H9 (cell line): Measurements from ENCODE around the gene FANCC. TPM values are rescaled to one million over a fixed set of nuclear protein-coding genes. Genes with fewer than 3 reads are reported as not detected.

Experiments used
- DNase-seq: peaks from one replicate; pipeline ENCODE4 v3.0.0-alpha.2; 2017
- H2AFZ ChIP-seq: one replicate; pipeline ENCODE4 v1.6.1; 2013; ENCODE audit warnings: mild to moderate bottlenecking, low read length, control low read depth, moderate library complexity
- H2AK5ac ChIP-seq: 2 replicates; pipeline ENCODE4 v1.6.1; 2013; ENCODE audit warnings: low read length, control low read depth, mixed read lengths; ENCODE audit not compliant: insufficient read length
- H2BK120ac ChIP-seq: one replicate; pipeline ENCODE4 v1.6.1; 2013; ENCODE audit warnings: low read depth, mild to moderate bottlenecking, low read length, control low read depth, inconsistent platforms; ENCODE audit not compliant: poor library complexity, severe bottlenecking
- H2BK12ac ChIP-seq: 2 replicates; pipeline ENCODE4 v1.6.1; 2013; ENCODE audit warnings: low read length, control low read depth, mixed read lengths, low read depth; ENCODE audit not compliant: insufficient read length
- H2BK15ac ChIP-seq: 2 replicates; pipeline ENCODE4 v1.6.1; 2013; ENCODE audit warnings: low read depth, low read length, control low read depth
- H2BK20ac ChIP-seq: one replicate; pipeline ENCODE4 v1.6.1; 2013; ENCODE audit warnings: low read depth, mild to moderate bottlenecking, low read length, control low read depth, inconsistent platforms; ENCODE audit not compliant: poor library complexity, severe bottlenecking
- H2BK5ac ChIP-seq: 2 replicates; pipeline ENCODE4 v1.6.1; 2013; ENCODE audit warnings: low read length, control low read depth, mixed read lengths; ENCODE audit not compliant: insufficient read length
- H3K14ac ChIP-seq: 2 replicates; pipeline ENCODE4 v1.6.1; 2013; ENCODE audit warnings: low read length, control low read depth; ENCODE audit not compliant: insufficient read depth
- H3K18ac ChIP-seq: 2 replicates; pipeline ENCODE4 v1.6.1; 2013; ENCODE audit warnings: low read depth, mild to moderate bottlenecking, mixed read lengths, low read length, control low read depth; ENCODE audit not compliant: insufficient read length
- H3K23ac ChIP-seq: 2 replicates; pipeline ENCODE4 v1.6.1; 2013; ENCODE audit warnings: low read length, control low read depth, mixed read lengths, low read depth; ENCODE audit not compliant: insufficient read length
- H3K23me2 ChIP-seq: 2 replicates; pipeline ENCODE4 v1.6.1; 2013; ENCODE audit warnings: low read depth, mild to moderate bottlenecking, mixed read lengths, low read length, control low read depth; ENCODE audit not compliant: insufficient read length, poor library complexity, severe bottlenecking
- H3K27ac ChIP-seq: 2 replicates; pipeline ENCODE4 v1.5.1; 2013; ENCODE audit warnings: low read length, control low read depth, mixed read lengths, low read depth; ENCODE audit not compliant: insufficient read length
- H3K27me3 ChIP-seq: 2 replicates; pipeline ENCODE4 v1.6.1; 2013; ENCODE audit warnings: low read length, control low read depth, inconsistent platforms; ENCODE audit not compliant: insufficient read depth
- H3K4ac ChIP-seq: 2 replicates; pipeline ENCODE4 v1.6.1; 2013; ENCODE audit warnings: low read depth, mild to moderate bottlenecking, control low read depth, inconsistent platforms, low read length, moderate library complexity
- H3K4me1 ChIP-seq: 2 replicates; pipeline ENCODE4 v1.6.1; 2013; ENCODE audit warnings: low read length, control low read depth, inconsistent platforms; ENCODE audit not compliant: insufficient read depth
- H3K4me2 ChIP-seq: 2 replicates; pipeline ENCODE4 v1.6.1; 2013; ENCODE audit warnings: low read length, control low read depth, mixed read lengths; ENCODE audit not compliant: insufficient read length, insufficient read depth
- H3K56ac ChIP-seq: 2 replicates; pipeline ENCODE4 v1.6.1; 2013; ENCODE audit warnings: low read depth, mild to moderate bottlenecking, mixed read lengths, low read length, control low read depth; ENCODE audit not compliant: insufficient read length
- H3K79me1 ChIP-seq: 2 replicates; pipeline ENCODE4 v1.6.1; 2013; ENCODE audit warnings: low read depth, mild to moderate bottlenecking, moderate library complexity, low read length, control low read depth, inconsistent platforms; ENCODE audit not compliant: insufficient read depth, poor library complexity, severe bottlenecking
- H3K79me2 ChIP-seq: 2 replicates; pipeline ENCODE4 v1.6.1; 2013; ENCODE audit warnings: low read length, control low read depth, inconsistent platforms; ENCODE audit not compliant: insufficient read depth
- H3K9ac ChIP-seq: 2 replicates; pipeline ENCODE4 v1.6.1; 2013; ENCODE audit warnings: low read length, control low read depth, mixed read lengths; ENCODE audit not compliant: insufficient read length; ENCODE audit errors: extremely low read depth
- H3K9me3 ChIP-seq: one replicate; pipeline ENCODE4 v1.6.1; 2013; ENCODE audit warnings: low read depth, low read length, inconsistent platforms; ENCODE audit not compliant: control insufficient read depth
- H3T11ph ChIP-seq: one replicate; pipeline ENCODE4 v1.6.1; 2013; ENCODE audit warnings: mild to moderate bottlenecking, low read length, control low read depth, inconsistent platforms
- H4K20me1 ChIP-seq: one replicate; pipeline ENCODE4 v1.6.1; 2013; ENCODE audit not compliant: control insufficient read depth, insufficient read length, insufficient read depth
- H4K5ac ChIP-seq: 2 replicates; pipeline ENCODE4 v1.6.1; 2013; ENCODE audit warnings: low read depth, mild to moderate bottlenecking, mixed read lengths, low read length, control low read depth; ENCODE audit not compliant: insufficient read length
- H4K8ac ChIP-seq: replicated peaks from 2 replicates; pipeline ENCODE4 v1.6.1; 2013; ENCODE audit warnings: low read length, control low read depth, mixed read lengths, low read depth; ENCODE audit not compliant: insufficient read length
- H4K91ac ChIP-seq: 2 replicates; pipeline ENCODE4 v1.6.1; 2013; ENCODE audit warnings: low read depth, mild to moderate bottlenecking, moderate library complexity, mixed read lengths, low read length, control low read depth; ENCODE audit not compliant: insufficient read length
- H3K27ac Mint-ChIP-seq, 3 experiments: 2 replicates in 2 of 3; 3 replicates in 1 of 3; pipeline ENCODE4 v1.8.0; 2020 to 2021; ENCODE audit warnings: mixed read lengths in 3 of 3, mild to moderate bottlenecking in 1 of 3, moderate library complexity in 1 of 3
- H3K27me3 Mint-ChIP-seq: 2 replicates; pipeline ENCODE4 v1.8.0; 2021; ENCODE audit warnings: low read depth, mild to moderate bottlenecking, moderate library complexity, mixed read lengths
- H3K36me3 Mint-ChIP-seq, 3 experiments: 2 replicates in 2 of 3; 3 replicates in 1 of 3; pipeline ENCODE4 v1.8.0; 2020 to 2021; ENCODE audit warnings: low read depth in 3 of 3, mixed read lengths in 3 of 3; ENCODE audit not compliant: insufficient read depth in 1 of 3
- H3K4me1 Mint-ChIP-seq, 2 experiments: 2 replicates each; pipeline ENCODE4 v1.8.0; 2020; ENCODE audit warnings: mixed read lengths in 2 of 2
- H3K4me3 Mint-ChIP-seq, 2 experiments: 2 replicates in 1 of 2; 3 replicates in 1 of 2; pipeline ENCODE4 v1.8.0; 2020 to 2021; ENCODE audit warnings: mild to moderate bottlenecking in 2 of 2, mixed read lengths in 2 of 2, moderate library complexity in 1 of 2
- H3K9me3 Mint-ChIP-seq, 2 experiments: 2 replicates in 1 of 2; 3 replicates in 1 of 2; pipeline ENCODE4 v1.8.0; 2020; ENCODE audit warnings: mild to moderate bottlenecking in 2 of 2, mixed read lengths in 2 of 2, moderate library complexity in 1 of 2
- WGBS: extraction: QIAGEN DNeasy Blood & Tissue Kit; methylation state at CpG from one replicate; pipeline ENCODE4 v1.1.7; 2013; ENCODE audit warnings: missing lambda C conversion rate, low lambda C conversion rate, mixed read lengths; ENCODE audit not compliant: insufficient read length; ENCODE audit errors: extremely low coverage; 5-methylcytosine and 5-hydroxymethylcytosine counted together
- total RNA-seq: library from RNA; stranded (reverse); gene quantifications from 2 replicates; pipeline ENCODE4 v1.2.1, GENCODE V29; 2021
- TF ChIP-seq, protein P1 (sequence below): fragments of 200-600 bp; sonication (generic); conservative IDR thresholded peaks from 3 replicates; pipeline ENCODE4 v1.8.0; 2021; ENCODE audit warnings: antibody characterized with exemption, mild to moderate bottlenecking

The FANCC gene
- total RNA-seq, 1 experiment from 2014 or later, result 14.6 TPM

DNA sequence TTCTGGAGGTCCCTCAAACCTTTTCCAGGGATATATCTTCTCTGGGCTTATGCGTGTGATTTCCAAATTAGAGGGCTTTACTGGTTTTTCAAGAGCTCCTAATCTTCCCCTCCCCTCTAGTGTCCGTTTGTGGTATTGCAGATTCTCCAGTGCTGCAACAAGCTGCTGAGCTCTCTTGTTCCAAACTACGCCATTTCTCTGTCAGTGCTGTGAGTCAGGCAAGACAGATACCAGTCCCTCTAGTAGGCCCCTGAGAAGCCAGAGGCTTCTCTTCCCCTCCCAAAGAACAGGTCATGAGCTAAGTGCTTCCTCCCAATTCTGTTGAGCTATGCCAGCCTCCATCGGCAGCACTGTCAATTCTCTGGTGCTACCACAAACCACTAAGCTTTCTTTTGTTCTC lies 149.5 kb downstream of the FANCC start:
- H3K4me1 Mint-ChIP-seq, result peaks cover 8 to 11% of the 10 kb centered on the region in 2 experiments
- H3K56ac ChIP-seq, result no peak overlapping the region
- H3K27me3 ChIP-seq, result no peaks in the 10 kb centered on the region
- no peaks in the 10 kb centered on the region for H3K27me3 Mint-ChIP-seq
- H2BK120ac ChIP-seq, result no peak overlapping the region
- H3K9me3 ChIP-seq, result no peaks in the 10 kb centered on the region
- no peaks in the 10 kb centered on the region for H3K79me2 ChIP-seq
- no peaks in the 10 kb centered on the region for H3K79me1 ChIP-seq
- no peak overlapping the region for H3K9ac ChIP-seq
- H3K4me3 Mint-ChIP-seq, result no peak overlapping the region
- DNase-seq, result peak; percentile 83
- H2BK12ac ChIP-seq, result no peak overlapping the region
- H2BK20ac ChIP-seq, result no peak overlapping the region
- H4K20me1 ChIP-seq, result no peaks in the 10 kb centered on the region
- no peak overlapping the region for H4K8ac ChIP-seq
- H3K27ac ChIP-seq, result no peak overlapping the region
- H2AFZ ChIP-seq, result no peak overlapping the region
- no peak overlapping the region for H3T11ph ChIP-seq
- peaks cover 2% of the 10 kb centered on the region for H3K4me1 ChIP-seq
- H3K9me3 Mint-ChIP-seq, result no peaks in the 10 kb centered on the region; a peak in 1 of 5 replicates
- no peak overlapping the region for H3K4ac ChIP-seq
- H2BK15ac ChIP-seq, result no peak overlapping the region
- H3K36me3 Mint-ChIP-seq, result peaks cover 0 to 2% (median 0%) of the 10 kb centered on the region in 3 experiments; a peak in 1 of 7 replicates
- no peak overlapping the region for H3K23ac ChIP-seq
- no peak overlapping the region for H4K91ac ChIP-seq
- TF ChIP-seq, protein P1, sequence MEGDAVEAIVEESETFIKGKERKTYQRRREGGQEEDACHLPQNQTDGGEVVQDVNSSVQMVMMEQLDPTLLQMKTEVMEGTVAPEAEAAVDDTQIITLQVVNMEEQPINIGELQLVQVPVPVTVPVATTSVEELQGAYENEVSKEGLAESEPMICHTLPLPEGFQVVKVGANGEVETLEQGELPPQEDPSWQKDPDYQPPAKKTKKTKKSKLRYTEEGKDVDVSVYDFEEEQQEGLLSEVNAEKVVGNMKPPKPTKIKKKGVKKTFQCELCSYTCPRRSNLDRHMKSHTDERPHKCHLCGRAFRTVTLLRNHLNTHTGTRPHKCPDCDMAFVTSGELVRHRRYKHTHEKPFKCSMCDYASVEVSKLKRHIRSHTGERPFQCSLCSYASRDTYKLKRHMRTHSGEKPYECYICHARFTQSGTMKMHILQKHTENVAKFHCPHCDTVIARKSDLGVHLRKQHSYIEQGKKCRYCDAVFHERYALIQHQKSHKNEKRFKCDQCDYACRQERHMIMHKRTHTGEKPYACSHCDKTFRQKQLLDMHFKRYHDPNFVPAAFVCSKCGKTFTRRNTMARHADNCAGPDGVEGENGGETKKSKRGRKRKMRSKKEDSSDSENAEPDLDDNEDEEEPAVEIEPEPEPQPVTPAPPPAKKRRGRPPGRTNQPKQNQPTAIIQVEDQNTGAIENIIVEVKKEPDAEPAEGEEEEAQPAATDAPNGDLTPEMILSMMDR, result peak; percentile 87
- no peak overlapping the region for H2BK5ac ChIP-seq
- no peaks in the 10 kb centered on the region for H3K23me2 ChIP-seq
- H3K14ac ChIP-seq, result no peak overlapping the region
- peak overlapping the region; percentile 43 for H3K18ac ChIP-seq
- H4K5ac ChIP-seq, result no peak overlapping the region
- peak overlapping the region; percentile 2 to 40 (median 26); a peak in 1 of 7 replicates for H3K27ac Mint-ChIP-seq
- H3K4me2 ChIP-seq, result no peak overlapping the region
- no peak overlapping the region for H2AK5ac ChIP-seq
- no CpG with 5 or more reads among the region's 4 CpGs for WGBS
